ENCODE results near the gene LSP1.
A peak's percentile ranks its signal among the peaks of the same experiment; 100 is the strongest.
"Not testable (repeated sequence)": the region's sequence is repeated elsewhere in the genome, so short reads cannot be mapped to it uniquely, and the experiment has no call there.

LSP1 gene

DNA sequence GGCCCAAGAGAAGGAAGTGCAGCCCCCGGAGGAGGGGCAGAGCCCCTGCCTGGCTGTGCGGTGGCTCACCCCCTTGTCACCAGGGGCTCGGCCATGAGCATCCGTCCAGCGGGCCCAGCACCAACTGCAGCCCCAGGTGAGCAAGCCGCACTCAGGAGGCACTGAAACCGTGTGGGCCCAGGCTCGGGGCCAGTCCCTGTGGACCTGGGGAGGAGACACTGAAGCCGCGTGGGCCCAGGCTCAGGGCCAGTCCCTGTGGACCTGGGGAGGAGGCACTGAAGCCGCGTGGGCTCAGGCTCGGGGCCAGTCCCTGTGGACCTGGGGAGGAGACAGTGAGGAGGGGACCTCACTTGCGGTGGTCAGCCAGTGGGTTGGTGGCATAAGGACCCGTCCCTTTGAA is 13.9 kb downstream of the LSP1 start:
- no peak for DNase-seq

GRCh38 chr11:1867381-1867780 is 14.5 kb downstream of the LSP1 start:
- no peak for DNase-seq

DNA sequence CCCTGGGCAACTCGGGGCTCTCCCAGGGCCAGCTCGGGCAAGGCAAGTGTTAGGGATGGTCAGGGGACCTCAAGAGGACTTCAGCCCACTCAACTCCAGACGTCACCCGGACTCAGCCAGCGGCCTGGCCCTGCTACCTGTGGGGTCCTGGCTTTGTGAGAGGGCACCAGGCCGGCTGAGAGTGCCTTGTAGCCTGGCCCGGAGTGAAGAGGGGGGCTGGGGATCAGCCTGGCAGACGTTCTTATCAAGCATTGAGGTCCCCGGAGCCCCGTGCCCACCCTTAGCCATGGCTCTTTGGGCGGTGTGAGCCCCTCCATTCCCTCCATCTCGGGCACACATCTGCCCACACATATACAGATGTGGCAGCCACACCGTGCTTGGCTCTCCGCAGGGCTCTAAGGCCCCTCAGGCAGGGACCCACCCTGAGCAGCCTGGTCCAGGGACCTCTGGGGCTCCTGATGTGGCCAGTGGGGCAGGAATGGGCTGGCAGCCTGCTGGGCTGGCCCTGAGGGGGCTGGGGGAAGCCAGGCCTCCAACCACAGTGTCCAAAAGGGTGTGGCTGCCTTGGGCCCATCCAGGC is 15.3 kb downstream of the LSP1 start:
- no peak for DNase-seq

- no peak for DNase-seq
Observed at GRCh38 chr11:1868636-1869291, 15.9 kb downstream of the LSP1 start.

DNA sequence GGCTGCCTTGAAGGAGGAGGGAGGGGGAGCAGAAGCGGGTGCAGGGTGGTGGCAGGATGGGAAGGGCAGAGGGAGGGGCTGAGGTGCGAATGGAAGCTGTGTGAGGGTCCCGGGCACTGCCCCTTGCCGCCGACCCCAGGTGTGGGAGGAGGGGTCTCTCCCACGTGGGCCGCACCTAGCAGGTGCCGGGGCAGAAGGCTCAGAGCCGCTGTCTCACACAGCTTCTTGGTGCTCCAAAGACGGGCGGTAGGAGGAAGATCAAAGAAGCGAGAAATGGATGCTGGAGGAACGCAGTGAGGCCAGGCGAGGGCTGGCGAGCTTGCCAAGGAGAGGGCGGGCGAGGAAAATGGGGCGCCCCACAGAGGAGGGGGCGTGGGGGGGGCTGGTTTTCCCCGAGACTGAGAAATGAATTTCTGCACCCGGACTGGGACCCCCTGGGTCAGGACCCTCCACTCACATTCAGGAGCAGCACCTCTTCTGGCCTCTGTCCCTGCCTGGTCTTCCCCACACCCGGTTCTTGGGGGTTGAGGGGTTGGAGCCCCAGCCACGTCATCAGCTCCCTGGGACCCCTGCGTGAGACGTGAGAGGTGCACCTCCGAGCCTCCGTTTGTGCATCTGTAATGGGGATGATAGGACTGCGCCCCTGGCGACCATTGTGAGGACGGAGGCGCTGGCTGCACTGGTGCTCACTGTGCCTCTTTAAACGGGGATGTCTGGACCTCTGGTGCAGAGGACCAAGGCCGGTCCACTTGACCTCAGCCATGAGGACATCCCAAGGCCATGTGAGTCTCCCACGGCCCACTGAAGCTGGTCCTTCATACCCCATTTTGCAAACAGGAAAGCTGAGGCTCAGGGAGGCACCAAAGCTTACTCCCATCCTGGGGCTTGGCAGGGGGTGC is 16.8 kb downstream of the LSP1 start:
- DNase-seq: no peak

GRCh38 chr11:1870326-1870696 is 17.4 kb downstream of the LSP1 start:
- no peak for DNase-seq

GRCh38 chr11:1870721-1871466 is 18.0 kb downstream of the LSP1 start:
- DNase-seq: no peak

- no peak for DNase-seq
Observed at GRCh38 chr11:1871531-1871930, 18.6 kb downstream of the LSP1 start.

- DNase-seq: no peak
Observed at GRCh38 chr11:1872267-1872985, 19.5 kb downstream of the LSP1 start.

DNA sequence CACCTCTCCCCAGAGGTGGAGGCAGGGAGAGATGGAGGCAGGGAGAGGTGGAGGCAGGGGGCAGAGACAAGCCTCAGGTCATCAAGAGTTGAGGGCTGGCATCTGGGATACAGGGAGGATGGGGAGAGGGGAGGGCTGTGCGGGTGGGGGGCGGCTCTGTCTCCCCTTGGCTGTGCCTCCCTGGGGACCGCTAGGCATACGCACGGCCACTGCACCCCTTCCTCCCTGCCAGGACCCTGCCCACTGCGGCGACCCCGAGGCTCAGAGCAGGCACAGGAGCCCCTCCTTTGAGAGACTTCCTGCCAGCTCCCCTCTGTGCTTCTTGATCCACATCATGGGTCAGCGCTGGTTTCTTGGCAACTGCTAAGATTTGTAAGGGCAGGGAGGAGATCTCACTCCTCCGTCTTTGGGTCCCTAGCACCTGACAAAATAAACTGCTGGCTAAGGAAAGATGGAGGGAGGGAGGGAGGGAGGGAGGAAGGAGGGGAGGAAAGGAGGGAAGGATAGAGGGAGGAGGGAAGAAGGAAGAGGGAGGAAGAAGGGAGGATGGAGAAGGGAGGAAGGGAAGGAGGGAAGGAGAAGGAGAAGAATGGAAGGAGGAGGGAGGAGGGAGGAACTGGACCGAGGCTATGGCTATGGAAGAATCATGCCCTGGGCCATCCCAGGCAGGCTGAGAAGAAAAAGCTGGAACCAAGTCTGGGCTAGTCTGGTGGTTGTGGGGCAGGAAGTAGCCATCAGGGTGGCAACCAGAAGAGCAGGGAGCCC is 20.3 kb downstream of the LSP1 start:
- no peak for DNase-seq

DNA sequence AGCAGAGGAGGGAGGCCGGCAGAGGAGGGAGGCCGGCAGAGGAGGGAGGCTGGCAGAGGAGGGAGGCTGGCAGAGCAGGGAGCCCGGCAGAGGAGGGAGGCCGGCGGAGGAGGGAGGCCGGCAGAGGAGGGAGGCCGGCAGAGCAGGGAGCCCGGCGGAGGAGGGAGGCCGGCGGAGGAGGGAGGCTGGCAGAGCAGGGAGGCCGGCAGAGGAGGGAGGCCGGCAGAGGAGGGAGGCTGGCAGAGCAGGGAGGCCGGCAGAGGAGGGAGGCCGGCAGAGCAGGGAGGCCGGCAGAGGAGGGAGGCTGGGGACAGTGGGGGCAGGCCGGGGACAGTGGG is 20.9 kb downstream of the LSP1 start:
- not testable (repeated sequence) for DNase-seq

DNA sequence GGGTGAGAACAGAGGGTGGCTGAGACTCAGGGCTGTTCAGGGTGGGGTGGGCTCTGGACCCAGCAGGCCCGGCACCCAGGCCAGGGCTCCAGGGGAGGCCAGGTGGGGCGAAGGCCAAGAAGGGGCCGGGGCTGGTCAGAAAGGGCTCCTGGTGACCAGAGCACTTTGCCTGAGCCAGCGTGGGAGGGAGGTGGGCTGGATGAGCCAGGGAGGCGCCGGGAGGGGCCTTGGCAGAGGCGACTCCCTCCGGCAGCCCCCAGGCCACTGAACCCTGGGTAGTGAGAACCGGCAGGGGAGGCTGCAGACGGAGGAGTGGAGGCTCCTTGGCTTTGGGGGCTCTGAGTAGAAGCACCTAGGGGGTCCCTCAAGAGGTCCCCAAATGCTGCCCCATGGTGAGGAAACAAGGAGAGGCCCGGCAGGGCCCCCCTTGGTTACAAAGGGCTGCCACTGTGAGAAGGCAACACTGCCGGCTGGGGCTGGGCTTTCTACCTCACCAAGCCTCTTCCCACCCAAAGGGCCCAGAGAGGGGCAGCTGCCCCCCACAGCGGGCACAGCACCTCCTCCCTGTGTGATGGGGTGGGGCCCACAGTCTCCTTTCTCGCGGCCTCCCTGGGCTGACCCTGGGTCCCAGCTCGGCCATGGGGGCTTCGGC is 21.7 kb downstream of the LSP1 start:
- DNase-seq: not testable (repeated sequence)

- DNase-seq: no peak
Observed at GRCh38 chr11:1875093-1875850, 22.4 kb downstream of the LSP1 start.

DNA sequence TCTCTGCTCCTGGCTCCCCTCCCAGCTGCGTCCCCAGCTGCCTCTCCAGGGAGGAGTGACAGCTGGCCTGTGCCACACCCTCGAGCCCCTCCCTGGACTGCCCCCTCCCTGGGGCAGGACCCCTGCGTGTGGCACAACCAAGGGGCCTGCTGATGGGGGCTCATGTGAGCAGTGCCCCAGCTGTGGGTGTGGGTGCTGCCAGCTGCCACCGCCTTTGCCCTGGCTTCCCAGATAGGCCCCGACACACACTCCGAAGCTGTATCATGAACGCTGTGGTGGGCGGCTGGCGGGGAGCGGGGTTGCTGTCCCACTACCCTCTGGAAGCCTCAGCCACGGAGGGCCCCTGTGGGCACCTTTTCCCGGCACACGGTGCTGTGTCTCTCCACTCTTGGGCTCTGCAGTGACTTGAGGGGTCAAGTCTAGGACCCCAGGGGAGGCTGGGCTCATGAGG is 23.0 kb downstream of the LSP1 start:
- DNase-seq: not testable (repeated sequence)

DNA sequence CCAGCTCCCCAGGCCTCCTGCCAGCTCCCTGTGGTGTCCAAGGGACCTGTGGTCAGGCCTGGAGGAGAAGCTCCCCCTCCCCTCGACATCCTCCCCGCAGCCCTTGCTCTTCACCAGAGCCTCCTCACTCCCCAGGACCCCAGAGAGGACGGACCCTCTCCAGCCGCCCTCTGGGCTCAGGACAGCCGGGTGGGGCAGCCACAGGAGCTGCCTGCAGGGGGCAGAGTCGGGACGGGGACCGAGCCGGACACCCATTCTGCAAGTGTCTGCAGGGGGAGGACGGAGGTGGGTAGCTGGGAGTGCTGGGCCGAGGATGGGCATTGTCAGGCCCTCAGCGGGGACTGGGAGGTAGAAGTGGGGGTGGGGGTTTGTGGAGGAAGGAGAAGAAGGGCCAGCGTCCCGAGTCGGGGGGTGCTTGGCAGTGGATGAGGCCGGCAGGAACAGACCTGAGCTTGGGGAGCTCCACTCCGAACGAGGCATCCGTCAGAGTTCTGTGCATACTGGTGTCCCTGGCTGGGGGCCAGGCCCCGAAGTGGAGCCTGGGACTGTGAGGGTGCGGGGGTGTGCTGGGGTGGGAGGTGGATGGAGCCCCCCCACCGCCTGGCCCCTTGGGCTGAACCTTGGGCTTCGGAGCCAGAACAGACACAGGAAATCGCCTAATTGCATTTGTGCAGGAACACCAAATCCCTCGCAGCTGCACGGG is 23.6 kb downstream of the LSP1 start:
- peak; percentile 31 for DNase-seq

DNA sequence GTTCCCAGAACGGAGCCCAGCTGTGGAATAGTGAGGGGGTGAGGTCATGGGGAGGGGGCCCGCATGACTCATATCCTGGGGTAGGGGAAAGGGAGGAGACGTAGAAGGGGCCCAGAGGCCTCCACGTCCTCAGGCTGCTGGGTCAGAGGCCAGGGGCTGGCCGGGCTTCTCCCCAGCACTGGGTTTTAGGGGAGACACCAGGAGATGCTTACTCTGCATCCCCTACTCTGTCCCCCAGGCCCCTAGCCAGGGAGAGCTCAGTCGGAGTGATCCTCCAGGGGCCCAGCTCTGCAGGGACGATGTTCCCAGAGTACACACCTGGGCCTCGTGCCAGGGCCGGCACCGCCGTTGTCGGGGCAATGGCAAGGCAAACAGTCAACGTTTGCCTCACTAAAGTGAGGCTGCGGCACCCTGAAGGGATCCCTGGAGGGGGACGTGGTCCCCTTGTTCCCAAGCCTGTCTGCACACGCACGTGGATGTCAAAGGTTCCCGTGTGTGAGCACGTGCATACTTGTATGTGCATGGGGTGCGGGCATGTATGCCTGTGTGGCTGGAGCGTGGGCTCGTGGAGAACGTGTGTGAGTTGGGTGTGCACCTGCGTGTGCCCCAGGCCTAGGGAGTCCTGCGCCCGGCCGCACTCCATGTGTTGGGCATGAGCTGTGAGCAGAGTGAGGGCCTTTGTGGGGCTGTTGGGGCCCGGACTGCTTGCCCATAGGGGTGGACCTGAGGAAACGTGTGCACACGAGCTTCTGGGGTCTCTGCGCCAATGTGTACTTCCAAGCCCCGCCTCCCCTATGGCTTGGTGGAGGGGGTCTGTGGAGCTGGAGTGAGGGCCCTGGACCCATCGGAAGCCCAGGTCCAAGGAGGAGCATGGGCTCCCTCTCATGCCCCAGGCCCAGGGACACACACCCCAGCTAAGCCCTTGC is 24.6 kb downstream of the LSP1 start:
- no peak for DNase-seq

GRCh38 chr11:1878137-1879031 is 25.5 kb downstream of the LSP1 start:
- no peak for DNase-seq

All from EL (cell line).